ENCODE data around the gene SLC6A1.
"Not testable (repeated sequence)": the region's sequence is repeated elsewhere in the genome, so short reads cannot be mapped to it uniquely, and the experiment has no call there.

Gene SLC6A1

GRCh38 chr3:11062704-11063103 lies 70.2 kb downstream of the SLC6A1 start:
- DNase-seq, result no peak

DNA sequence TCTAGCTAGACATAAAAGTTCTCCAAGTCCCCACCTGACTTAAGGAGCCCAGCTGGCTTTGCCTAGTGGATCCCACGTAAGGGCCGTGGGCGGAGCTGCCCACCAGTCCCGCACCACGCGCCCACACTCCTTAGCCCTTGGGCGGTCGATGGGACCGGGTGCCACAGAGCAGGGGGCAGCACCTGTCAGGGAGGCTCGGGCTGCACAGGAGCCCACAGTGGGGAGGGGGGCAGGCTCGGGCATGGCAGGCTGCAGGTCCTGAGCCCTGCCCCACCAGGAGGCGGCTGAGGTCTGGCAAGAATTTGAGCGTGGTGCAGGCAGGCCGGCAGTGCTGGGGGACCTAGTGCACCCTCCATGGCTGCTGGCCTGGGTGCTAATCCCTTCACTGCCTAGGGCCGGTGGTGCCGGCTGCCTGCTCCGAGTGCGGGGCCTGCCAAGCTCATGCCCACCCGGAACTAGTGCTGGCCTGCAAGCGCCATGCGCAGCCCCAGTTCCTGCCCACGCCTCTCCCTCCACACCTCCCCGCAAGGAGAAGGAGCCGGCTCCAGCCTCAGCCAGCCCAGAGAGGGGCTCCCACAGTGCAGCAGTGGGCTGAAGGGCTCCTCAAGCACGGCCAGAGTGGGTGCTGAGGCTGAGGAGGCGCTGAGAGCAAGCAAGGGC lies 78.7 kb downstream of the SLC6A1 start:
- DNase-seq, result no peak

GRCh38 chr3:11072631-11073030 lies 80.1 kb downstream of the SLC6A1 start:
- DNase-seq, result no peak

- no peak for DNase-seq
Observed at GRCh38 chr3:11074011-11074410, 81.5 kb downstream of the SLC6A1 start.

GRCh38 chr3:11074451-11074850 lies 81.9 kb downstream of the SLC6A1 start:
- DNase-seq, result no peak

- DNase-seq, result not testable (repeated sequence)
Observed at GRCh38 chr3:11075122-11075521, 82.6 kb downstream of the SLC6A1 start.

DNA sequence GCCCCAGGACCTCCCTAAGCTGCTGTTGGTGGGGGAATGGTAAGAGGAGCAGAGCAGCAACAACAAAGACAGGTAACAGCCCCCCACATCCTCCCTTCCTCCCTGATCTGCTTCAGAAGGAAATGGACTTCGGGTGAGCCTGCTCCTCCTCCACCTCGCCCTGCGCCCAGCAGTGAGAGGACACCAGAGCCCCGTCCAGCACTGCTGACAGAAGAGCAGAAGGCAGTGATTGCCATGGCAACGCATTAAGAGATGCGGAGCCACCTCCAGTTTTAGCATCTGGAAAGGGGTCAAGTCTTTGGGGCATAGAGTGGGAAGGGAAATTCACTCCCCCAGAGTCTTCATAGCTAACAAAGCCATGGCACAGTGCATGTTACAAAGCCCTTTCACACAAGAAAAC lies 84.2 kb downstream of the SLC6A1 start:
- no peak for DNase-seq

GRCh38 chr3:11077466-11077865 lies 84.9 kb downstream of the SLC6A1 start:
- DNase-seq, result no peak

GRCh38 chr3:11078826-11079515 lies 86.4 kb downstream of the SLC6A1 start:
- DNase-seq, result no peak

GRCh38 chr3:11080492-11080891 lies 87.9 kb downstream of the SLC6A1 start:
- DNase-seq, result no peak

DNA sequence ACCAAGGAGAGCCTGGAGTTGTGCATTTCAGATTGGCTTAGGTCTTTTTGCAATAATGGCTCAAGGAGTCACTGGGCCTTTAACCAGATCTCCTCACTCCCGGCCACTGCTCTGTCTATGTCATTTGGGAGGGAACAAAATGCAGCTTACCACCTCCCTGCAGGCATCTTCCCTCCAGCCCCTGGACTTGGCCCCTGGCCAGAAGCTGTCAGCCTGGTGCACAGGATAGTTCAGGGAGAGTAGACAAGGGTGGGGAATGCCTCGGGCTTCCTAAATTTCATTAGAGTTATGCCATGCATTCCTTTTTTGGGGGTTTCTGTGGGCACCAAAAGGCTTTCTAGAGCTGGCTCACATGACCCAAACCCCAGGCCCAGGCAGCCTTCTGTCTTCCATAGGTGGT lies 91.5 kb downstream of the SLC6A1 start:
- DNase-seq, result no peak

DNA sequence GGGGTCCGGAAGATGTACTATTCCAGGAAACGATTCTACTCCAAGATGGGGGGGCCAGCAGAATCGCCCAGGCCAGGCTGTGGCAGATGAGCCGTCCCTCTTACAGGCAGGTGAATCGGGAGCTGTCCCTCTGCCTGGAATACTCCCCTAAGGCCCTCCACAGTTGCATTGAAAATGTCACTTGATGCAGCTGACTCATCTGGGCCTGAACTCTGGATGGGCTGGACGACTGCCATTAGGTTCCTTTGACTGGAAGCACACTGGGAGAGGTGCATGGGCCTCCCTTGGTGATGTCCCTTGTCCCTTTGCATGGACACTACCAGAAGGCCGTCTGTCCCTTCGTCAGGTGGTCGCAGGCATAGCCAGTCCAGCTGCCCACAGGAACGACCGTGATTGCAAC lies 92.1 kb downstream of the SLC6A1 start:
- DNase-seq, result no peak

- no peak for DNase-seq
Observed at GRCh38 chr3:11085093-11085840, 92.7 kb downstream of the SLC6A1 start.

GRCh38 chr3:11086856-11087255 lies 94.3 kb downstream of the SLC6A1 start:
- DNase-seq, result no peak

GRCh38 chr3:11088066-11088465 lies 95.5 kb downstream of the SLC6A1 start:
- no peak for DNase-seq

DNA sequence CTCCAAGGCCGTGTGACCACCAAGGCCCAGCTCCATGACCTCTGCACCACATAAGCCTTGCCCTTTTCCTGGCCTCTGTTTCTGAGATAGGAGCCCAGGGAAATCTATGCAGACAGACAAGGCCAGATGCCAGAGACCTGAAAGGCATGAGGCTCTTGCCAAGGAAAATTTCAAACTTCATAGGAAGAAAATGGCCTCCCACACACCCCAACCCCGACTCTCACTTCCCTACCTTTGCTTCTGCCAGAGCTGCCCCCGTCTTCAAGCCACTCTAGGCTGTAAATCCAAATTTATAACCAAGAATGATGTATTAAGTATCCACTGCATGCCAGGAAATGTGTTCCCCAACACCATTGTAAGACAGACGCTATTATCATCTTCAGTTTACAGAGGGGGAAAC lies 96.3 kb downstream of the SLC6A1 start:
- no peak for DNase-seq
